Spleen (tissue), 11 donors: ENCODE measurements around the gene LAMC1. TPM values are rescaled to one million over a fixed set of nuclear protein-coding genes. Genes with fewer than 3 reads are reported as not detected.
A peak's percentile ranks its signal among the peaks of the same experiment; 100 is the strongest.

Experiments used
- DNase-seq: peaks from one replicate; pipeline ENCODE4 v3.0.0-alpha.2; 2020
- H3K27ac ChIP-seq, 8 donors: fragments of 200-600 bp; sonication (generic) in 7 of 8; 1 replicate in 4 of 8; 2 replicates in 4 of 8; pipeline versions ENCODE4 v1.5.0 to v1.8.0; 2016 to 2021; ENCODE audit warnings: inconsistent platforms in 4 of 8, mild to moderate bottlenecking in 4 of 8, moderate library complexity in 1 of 8
- H3K27me3 ChIP-seq, 7 donors: fragments of 200-600 bp; sonication (generic) in 6 of 7; replicated peaks in 1 of 7; 1 replicate in 4 of 7; 2 replicates in 3 of 7; pipeline versions ENCODE4 v1.5.0 to v1.8.0; 2016 to 2021; ENCODE audit warnings: inconsistent platforms in 3 of 7, mild to moderate bottlenecking in 1 of 7
- H3K36me3 ChIP-seq, 6 donors: fragments of 200-600 bp; sonication (generic) in 5 of 6; 1 replicate in 4 of 6; 2 replicates in 2 of 6; pipeline versions ENCODE4 v1.5.0 to v1.8.0; 2016 to 2021; ENCODE audit warnings: inconsistent platforms in 2 of 6
- H3K4me1 ChIP-seq, 6 donors: fragments of 200-600 bp; sonication (generic) in 5 of 6; 1 replicate in 3 of 6; 2 replicates in 3 of 6; pipeline versions ENCODE4 v1.5.0 to v1.8.0; 2016 to 2021; ENCODE audit warnings: inconsistent platforms in 3 of 6
- H3K4me3 ChIP-seq, 8 donors: fragments of 200-600 bp; sonication (generic) in 7 of 8; 1 replicate in 4 of 8; 2 replicates in 4 of 8; pipeline versions ENCODE4 v1.5.0 to v1.8.0; 2016 to 2021; ENCODE audit warnings: inconsistent platforms in 4 of 8, mild to moderate bottlenecking in 4 of 8, moderate library complexity in 2 of 8
- H3K9me3 ChIP-seq, 8 donors: fragments of 200-600 bp; sonication (generic) in 7 of 8; 1 replicate in 4 of 8; 2 replicates in 4 of 8; pipeline versions ENCODE4 v1.5.0 to v1.8.0; 2016 to 2021; ENCODE audit warnings: inconsistent platforms in 4 of 8
- POLR2A ChIP-seq, 3 donors: fragments of 450-650 bp; IDR thresholded peaks; one replicate each; pipeline ENCODE4 v1.5.1; 2017; ENCODE audit warnings: antibody characterized with exemption in 3 of 3, mild to moderate bottlenecking in 1 of 3
- POLR2AphosphoS5 ChIP-seq, 3 donors: sonication (generic); formaldehyde crosslinking; IDR thresholded peaks; one replicate each; pipeline ENCODE4 v1.5.1; 2017; ENCODE audit warnings: antibody characterized with exemption in 3 of 3
- WGBS, 5 donors: extraction: QIAGEN DNeasy Blood & Tissue Kit in 3 of 5; methylation state at CpG; one replicate each; pipeline versions ENCODE4 v1.1.5 to v1.1.7; 2013 to 2018; 5-methylcytosine and 5-hydroxymethylcytosine counted together
- intact Hi-C: fragments of 100-400 bp; cut with DNase I; formaldehyde crosslinking; loops from one replicate; pipeline ENCODE4 v1.15.0; 2023; ENCODE audit warnings: low total_unique reads
- polyA plus RNA-seq, 3 donors: library from polyadenylated mRNA; stranded (reverse); fragments of 200-250 nt; gene quantifications; one replicate each; pipeline ENCODE4 v1.2.1, GENCODE V29; 2013
- total RNA-seq, 7 donors: library from RNA; depleted of rRNA in 3 of 7; stranded (reverse); fragments of >200 nt in 3 of 7; fragmentation: NEBNext Ultra II Directional in 4 of 7; extraction: Animal tissue kit (Norgen Biotek cat#: 25700) in 4 of 7; gene quantifications; one replicate each; pipeline versions ENCODE4 v1.1.0 to v1.2.1, GENCODE V29; 2016 to 2021
- TF ChIP-seq, protein P1 (sequence below), 11 experiments: fragments of 200-600 bp in 7 of 11; fragments of 450-650 bp in 4 of 11; sonication (generic) in 4 of 11; IDR thresholded peaks in 8 of 11; conservative IDR thresholded peaks in 3 of 11; 1 replicate in 7 of 11; 2 replicates in 4 of 11; pipeline versions ENCODE4 v1.4.0 to v1.8.0; 2016 to 2021; ENCODE audit warnings: antibody characterized with exemption in 11 of 11, inconsistent platforms in 4 of 11, mild to moderate bottlenecking in 1 of 11
- donor health status: healthy with polysubstance abuse.
- donor health status: DM: no; HTN: no; CAD: no; lungs with moderate emphysema.
- donor health status: DM: no; HTN: no; CAD: no.
- donor health status: Bipolar disorder and iron deficiency.
- donor health status: healthy.
- donor health status: DM: no; HTN: no; CAD: no.
- donor health status: DM: yes; HTN: yes; CAD: no.

LAMC1 gene
- total and polyA plus RNA-seq, 10 donors, result 2.7 to 38.5 (median 30.5) TPM

DNA sequence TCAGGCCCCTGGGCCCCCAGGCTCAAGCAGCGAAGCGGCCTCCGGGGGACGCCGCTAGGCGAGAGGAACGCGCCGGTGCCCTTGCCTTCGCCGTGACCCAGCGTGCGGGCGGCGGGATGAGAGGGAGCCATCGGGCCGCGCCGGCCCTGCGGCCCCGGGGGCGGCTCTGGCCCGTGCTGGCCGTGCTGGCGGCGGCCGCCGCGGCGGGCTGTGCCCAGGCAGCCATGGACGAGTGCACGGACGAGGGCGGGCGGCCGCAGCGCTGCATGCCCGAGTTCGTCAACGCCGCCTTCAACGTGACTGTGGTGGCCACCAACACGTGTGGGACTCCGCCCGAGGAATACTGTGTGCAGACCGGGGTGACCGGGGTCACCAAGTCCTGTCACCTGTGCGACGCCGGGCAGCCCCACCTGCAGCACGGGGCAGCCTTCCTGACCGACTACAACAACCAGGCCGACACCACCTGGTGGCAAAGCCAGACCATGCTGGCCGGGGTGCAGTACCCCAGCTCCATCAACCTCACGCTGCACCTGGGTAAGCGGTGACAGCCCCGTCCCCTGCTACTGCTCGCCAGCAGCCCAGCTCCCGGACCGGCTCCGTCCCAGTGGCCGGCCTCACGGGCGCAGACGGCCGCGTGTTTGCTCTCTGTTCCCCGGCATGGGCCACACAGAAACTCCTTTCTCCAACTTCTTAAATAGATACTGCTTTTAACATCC lies 539 bp downstream of the LAMC1 start:
- H3K36me3 ChIP-seq, result no peaks in the 10 kb centered on the region
- intact Hi-C loops, result no loop called here
- H3K4me1 ChIP-seq, result peaks cover 0 to 57% (median 22%) of the 10 kb centered on the region in 6 donors
- peaks cover 0 to 54% (median 10%) of the 10 kb centered on the region in 7 donors for H3K27me3 ChIP-seq
- DNase-seq, result peak; percentile 91
- H3K27ac ChIP-seq, result peak overlapping the region; percentile 76 to 95 (median 92)
- TF ChIP-seq POLR2AphosphoS5 (IDR thresholded peaks at IDR 0.05) (peak; percentile 29 to 52 (median 50)), POLR2A (IDR thresholded peaks at IDR 0.05) (no peak)
- TF ChIP-seq, protein P1, sequence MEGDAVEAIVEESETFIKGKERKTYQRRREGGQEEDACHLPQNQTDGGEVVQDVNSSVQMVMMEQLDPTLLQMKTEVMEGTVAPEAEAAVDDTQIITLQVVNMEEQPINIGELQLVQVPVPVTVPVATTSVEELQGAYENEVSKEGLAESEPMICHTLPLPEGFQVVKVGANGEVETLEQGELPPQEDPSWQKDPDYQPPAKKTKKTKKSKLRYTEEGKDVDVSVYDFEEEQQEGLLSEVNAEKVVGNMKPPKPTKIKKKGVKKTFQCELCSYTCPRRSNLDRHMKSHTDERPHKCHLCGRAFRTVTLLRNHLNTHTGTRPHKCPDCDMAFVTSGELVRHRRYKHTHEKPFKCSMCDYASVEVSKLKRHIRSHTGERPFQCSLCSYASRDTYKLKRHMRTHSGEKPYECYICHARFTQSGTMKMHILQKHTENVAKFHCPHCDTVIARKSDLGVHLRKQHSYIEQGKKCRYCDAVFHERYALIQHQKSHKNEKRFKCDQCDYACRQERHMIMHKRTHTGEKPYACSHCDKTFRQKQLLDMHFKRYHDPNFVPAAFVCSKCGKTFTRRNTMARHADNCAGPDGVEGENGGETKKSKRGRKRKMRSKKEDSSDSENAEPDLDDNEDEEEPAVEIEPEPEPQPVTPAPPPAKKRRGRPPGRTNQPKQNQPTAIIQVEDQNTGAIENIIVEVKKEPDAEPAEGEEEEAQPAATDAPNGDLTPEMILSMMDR (IDR thresholded peaks at IDR 0.05 in 8 of 11, conservative IDR thresholded peaks at IDR 0.05 in 3 of 11), result peak; percentile 21 to 64 (median 52)
- no peaks in the 10 kb centered on the region for H3K9me3 ChIP-seq
- H3K4me3 ChIP-seq, result peak overlapping the region; percentile 55 to 92 (median 79)
- 0 to 1% (median 1%) methylated on average over 15 to 68 of the region's 68 CpGs for WGBS, 5 donors

DNA sequence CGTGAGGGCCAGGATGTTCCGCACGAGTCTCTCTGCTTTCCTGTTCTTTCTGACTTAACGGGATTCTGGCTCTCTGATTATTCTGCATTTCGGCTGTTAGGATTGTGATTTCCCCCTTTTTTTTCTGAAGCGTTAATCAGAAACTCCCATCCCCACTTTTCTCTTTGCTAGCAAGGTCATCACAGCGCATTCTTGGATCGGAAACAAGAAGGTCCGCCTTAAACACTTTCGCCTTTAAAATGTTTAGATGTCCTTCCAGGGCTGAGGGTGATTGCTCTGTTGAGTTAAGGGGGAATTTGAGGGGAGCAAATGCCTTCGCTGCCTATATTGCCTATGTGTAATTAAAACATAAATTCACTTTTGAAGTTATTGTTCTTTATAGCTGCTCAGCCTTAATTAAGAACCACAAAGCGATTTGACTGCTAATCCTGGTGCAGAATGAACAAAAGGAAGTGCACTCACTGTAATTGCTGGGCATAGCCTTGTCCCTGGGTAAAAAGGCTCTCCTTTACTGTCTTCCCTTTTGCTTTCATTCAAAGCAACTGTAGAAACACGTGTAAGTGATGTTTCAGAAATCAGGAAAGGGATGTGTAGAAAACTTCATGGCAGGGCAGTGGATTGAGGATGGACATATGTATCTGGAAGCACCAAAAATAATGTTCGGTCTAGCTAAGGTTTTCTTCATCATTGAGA lies 1.2 kb downstream of the LAMC1 start:
- Histone ChIP-seq H3K9me3 (no peaks in the 10 kb centered on the region), H3K36me3 (no peaks in the 10 kb centered on the region), H3K27me3 (peaks cover 0 to 52% (median 10%) of the 10 kb centered on the region in 7 donors), H3K4me1 (peaks cover 0 to 58% (median 22%) of the 10 kb centered on the region in 6 donors), H3K27ac (peak overlapping the region; percentile 50 to 95 (median 92)), H3K4me3 (peak overlapping the region; percentile 55 to 92 (median 79))
- DNase-seq, result no peak
- intact Hi-C loops, result no loop called here
- WGBS, 5 donors, result 6 to 13% (median 7%) methylated on average over 14 of the region's 14 CpGs
- TF ChIP-seq POLR2A (IDR thresholded peaks at IDR 0.05) (no peak), POLR2AphosphoS5 (IDR thresholded peaks at IDR 0.05) (no peak)
- TF ChIP-seq, protein P1 (IDR thresholded peaks at IDR 0.05 in 8 of 11, conservative IDR thresholded peaks at IDR 0.05 in 3 of 11), result no peak

DNA sequence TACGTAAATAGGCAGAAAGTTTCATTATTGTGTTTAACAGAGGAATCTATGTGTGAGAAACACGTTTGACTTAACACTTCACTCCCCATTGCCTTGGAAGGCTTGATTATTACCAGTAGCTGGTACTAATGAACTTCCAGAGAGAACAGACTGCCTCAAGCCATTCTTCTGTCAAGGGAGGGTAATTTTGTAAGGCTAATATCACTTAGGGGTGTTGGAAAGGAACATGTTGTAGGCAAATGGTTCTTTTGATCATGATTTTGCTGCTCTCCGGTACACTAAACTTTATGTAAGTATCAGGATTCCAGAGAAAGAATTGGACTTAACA lies 1.8 kb downstream of the LAMC1 start:
- intact Hi-C loops, result no loop called here
- peaks cover 0 to 49% (median 10%) of the 10 kb centered on the region in 7 donors for H3K27me3 ChIP-seq
- DNase-seq, result no peak

More for the DNA sequence above, 1.8 kb downstream of the LAMC1 start:
- no peaks in the 10 kb centered on the region for H3K36me3 ChIP-seq
- H3K9me3 ChIP-seq, result no peaks in the 10 kb centered on the region
- peak overlapping the region in 1 of 8 donors; percentile 92 for H3K27ac ChIP-seq
- H3K4me3 ChIP-seq, result peak overlapping the region in 4 of 8 donors; percentile 78 to 92 (median 82)
- WGBS, 5 donors, result 40 to 53% (median 43%) methylated on average over 3 of the region's 3 CpGs
- peaks cover 0 to 63% (median 22%) of the 10 kb centered on the region in 6 donors for H3K4me1 ChIP-seq
- TF ChIP-seq, protein P1 (IDR thresholded peaks at IDR 0.05 in 8 of 11, conservative IDR thresholded peaks at IDR 0.05 in 3 of 11), result no peak
- TF ChIP-seq POLR2AphosphoS5 (IDR thresholded peaks at IDR 0.05), result no peak
- TF ChIP-seq POLR2A (IDR thresholded peaks at IDR 0.05), result no peak
